Natural killer cell (primary cell): ENCODE data around the gene MEGF6. TPM values are rescaled to one million over a fixed set of nuclear protein-coding genes. Genes with fewer than 3 reads are reported as not detected.

Source experiments
- ATAC-seq, 3 donors: fragments of 150-1000 bp in 2 of 3; fragments of 200-7000 bp in 1 of 3; cut with Tn5 transposase; 1 replicate in 1 of 3; 2 replicates in 2 of 3; pipeline ENCODE4 v1.10.0; 2021; ENCODE audit warnings: mild to moderate bottlenecking in 2 of 3, moderate library complexity in 2 of 3
- DNase-seq, 2 donors: peaks; one replicate each; pipeline versions ENCODE4 v3.0.0 to v3.0.0-alpha.2; 2013 to 2021; ENCODE audit warnings: mixed read lengths in 1 of 2
- H3K27ac ChIP-seq: one replicate; pipeline ENCODE4 v1.5.1; 2013; ENCODE audit warnings: mild to moderate bottlenecking, low read length
- H3K27me3 ChIP-seq: one replicate; pipeline ENCODE4 v1.6.1; 2013; ENCODE audit warnings: low read length; ENCODE audit not compliant: control insufficient read depth, insufficient read depth
- H3K36me3 ChIP-seq: one replicate; pipeline ENCODE4 v1.6.1; 2013; ENCODE audit warnings: low read length; ENCODE audit not compliant: control insufficient read depth, insufficient read depth
- H3K4me1 ChIP-seq: one replicate; pipeline ENCODE4 v1.6.1; 2013; ENCODE audit warnings: low read length; ENCODE audit not compliant: control insufficient read depth, insufficient read depth
- H3K4me3 ChIP-seq: one replicate; pipeline ENCODE4 v1.5.1; 2013; ENCODE audit warnings: low read length
- H3K9me3 ChIP-seq: one replicate; pipeline ENCODE4 v1.6.1; 2013; ENCODE audit warnings: low read length; ENCODE audit not compliant: control insufficient read depth, insufficient read depth
- H3K27ac Mint-ChIP-seq, 2 donors: one replicate each; pipeline ENCODE4 v1.8.0; 2022; ENCODE audit warnings: mild to moderate bottlenecking in 2 of 2, mixed read lengths in 2 of 2, moderate library complexity in 1 of 2
- H3K27me3 Mint-ChIP-seq, 2 donors: one replicate each; pipeline ENCODE4 v1.8.0; 2022; ENCODE audit warnings: low read depth in 2 of 2, mixed read lengths in 2 of 2
- H3K36me3 Mint-ChIP-seq: one replicate; pipeline ENCODE4 v1.8.0; 2022; ENCODE audit warnings: mixed read lengths
- H3K4me1 Mint-ChIP-seq, 2 donors: one replicate each; pipeline ENCODE4 v1.8.0; 2022; ENCODE audit warnings: mixed read lengths in 2 of 2
- H3K4me3 Mint-ChIP-seq: one replicate; pipeline ENCODE4 v1.8.0; 2022; ENCODE audit warnings: mild to moderate bottlenecking, moderate library complexity, mixed read lengths
- H3K9me3 Mint-ChIP-seq, 2 donors: one replicate each; pipeline ENCODE4 v1.8.0; 2022; ENCODE audit warnings: mixed read lengths in 2 of 2
- WGBS: methylation state at CpG from one replicate; pipeline ENCODE4 v1.1.7; 2013; ENCODE audit warnings: missing lambda C conversion rate; ENCODE audit not compliant: insufficient coverage; 5-methylcytosine and 5-hydroxymethylcytosine counted together
- intact Hi-C: fragments of 100-400 bp; cut with micrococcal nuclease; formaldehyde crosslinking; loops from one replicate; pipeline ENCODE4 v1.14.2; 2022
- total RNA-seq, 4 donors: library from RNA; stranded (reverse); fragments of 120-200 nt in 1 of 4; gene quantifications; one replicate each; pipeline versions ENCODE4 v1.2.3 to v1.2.4, GENCODE V29; 2013 to 2022
- TF ChIP-seq, protein P1 (sequence below): fragments of 200-600 bp; IDR thresholded peaks from one replicate; pipeline ENCODE4 v1.8.0; 2022; ENCODE audit warnings: antibody characterized with exemption

Gene MEGF6
- total RNA-seq, 3 donors from 2014 or later (not counting 1 experiment from before 2014, with no cell fraction given): 3.1 to 15.6 (median 5.1) TPM

DNA sequence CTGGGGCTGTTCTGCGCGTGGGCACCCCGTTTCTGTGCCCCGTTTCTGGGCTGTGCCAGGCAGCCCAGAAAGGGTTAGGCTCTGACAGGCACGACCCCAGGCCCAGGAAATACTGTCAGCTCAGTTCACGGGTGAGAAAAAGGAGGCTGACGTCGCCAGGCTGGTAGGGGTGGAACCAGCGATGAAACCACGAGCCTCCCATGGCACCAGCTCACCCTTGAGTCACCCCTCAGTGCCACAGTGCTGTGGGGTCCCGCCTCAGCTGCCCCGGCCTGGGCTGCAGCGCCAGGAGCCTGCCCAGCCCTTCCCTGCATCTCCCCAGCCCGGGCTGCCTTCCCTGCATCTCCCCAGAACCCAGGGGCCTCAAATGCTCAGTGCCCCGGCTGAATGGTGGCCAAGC, 11.5 kb downstream of the MEGF6 start:
- Mint-ChIP-seq H3K9me3 (no peaks in the 10 kb centered on the region), H3K36me3 (no peaks in the 10 kb centered on the region), H3K27me3 (no peaks in the 10 kb centered on the region), H3K4me1 (peaks cover 28 to 42% of the 10 kb centered on the region in 2 donors), H3K27ac (peak overlapping the region; percentile 76 to 93), H3K4me3 (peak overlapping the region; percentile 58)
- TF ChIP-seq, protein P1, sequence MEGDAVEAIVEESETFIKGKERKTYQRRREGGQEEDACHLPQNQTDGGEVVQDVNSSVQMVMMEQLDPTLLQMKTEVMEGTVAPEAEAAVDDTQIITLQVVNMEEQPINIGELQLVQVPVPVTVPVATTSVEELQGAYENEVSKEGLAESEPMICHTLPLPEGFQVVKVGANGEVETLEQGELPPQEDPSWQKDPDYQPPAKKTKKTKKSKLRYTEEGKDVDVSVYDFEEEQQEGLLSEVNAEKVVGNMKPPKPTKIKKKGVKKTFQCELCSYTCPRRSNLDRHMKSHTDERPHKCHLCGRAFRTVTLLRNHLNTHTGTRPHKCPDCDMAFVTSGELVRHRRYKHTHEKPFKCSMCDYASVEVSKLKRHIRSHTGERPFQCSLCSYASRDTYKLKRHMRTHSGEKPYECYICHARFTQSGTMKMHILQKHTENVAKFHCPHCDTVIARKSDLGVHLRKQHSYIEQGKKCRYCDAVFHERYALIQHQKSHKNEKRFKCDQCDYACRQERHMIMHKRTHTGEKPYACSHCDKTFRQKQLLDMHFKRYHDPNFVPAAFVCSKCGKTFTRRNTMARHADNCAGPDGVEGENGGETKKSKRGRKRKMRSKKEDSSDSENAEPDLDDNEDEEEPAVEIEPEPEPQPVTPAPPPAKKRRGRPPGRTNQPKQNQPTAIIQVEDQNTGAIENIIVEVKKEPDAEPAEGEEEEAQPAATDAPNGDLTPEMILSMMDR: no peak
- Histone ChIP-seq H3K27ac (peak overlapping the region; percentile 57), H3K4me3 (no peak overlapping the region), H3K9me3 (no peaks in the 10 kb centered on the region), H3K36me3 (no peaks in the 10 kb centered on the region), H3K4me1 (peaks cover 41% of the 10 kb centered on the region), H3K27me3 (no peaks in the 10 kb centered on the region)
- 42% methylated on average over 15 of the region's 15 CpGs for WGBS
- peak in 1 of 2 donors; percentile 47 for DNase-seq
- ATAC-seq: peak; percentile 54 to 81 (median 79)
- intact Hi-C loops: no loop called here

DNA sequence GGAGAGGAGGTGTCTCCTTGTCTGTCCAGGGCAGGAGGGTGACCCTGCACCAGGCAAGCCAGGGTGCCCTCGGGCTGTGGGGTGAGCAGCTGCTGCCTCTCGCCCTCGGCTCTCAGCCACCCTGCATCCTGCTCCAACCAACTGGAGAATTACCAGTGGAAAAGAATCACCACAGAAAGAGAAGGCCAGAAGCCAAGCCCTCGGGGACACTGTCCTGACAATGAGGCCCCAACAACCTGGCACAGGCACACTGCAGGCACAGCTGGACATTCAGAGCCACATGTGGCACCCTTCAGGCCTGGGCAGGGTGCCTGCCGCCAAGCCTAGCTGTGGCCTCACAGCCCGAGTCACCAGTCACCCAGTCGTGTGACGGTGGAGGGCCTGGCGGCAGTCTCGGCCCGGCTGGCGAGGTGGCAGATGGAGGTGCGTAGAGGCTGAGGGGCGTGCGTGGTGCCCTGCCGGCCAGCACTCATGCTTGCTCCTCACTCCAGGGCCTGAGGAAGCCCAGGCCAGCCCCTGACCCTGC, 12.0 kb downstream of the MEGF6 start:
- Mint-ChIP-seq H3K27ac (peak overlapping the region; percentile 76 to 93), H3K27me3 (no peaks in the 10 kb centered on the region), H3K9me3 (no peaks in the 10 kb centered on the region), H3K36me3 (no peaks in the 10 kb centered on the region), H3K4me1 (peaks cover 28 to 42% of the 10 kb centered on the region in 2 donors), H3K4me3 (peak overlapping the region; percentile 91)
- Histone ChIP-seq H3K4me3 (no peak overlapping the region), H3K27ac (peak overlapping the region; percentile 57), H3K36me3 (no peaks in the 10 kb centered on the region), H3K9me3 (no peaks in the 10 kb centered on the region), H3K4me1 (peaks cover 41% of the 10 kb centered on the region), H3K27me3 (no peaks in the 10 kb centered on the region)
- WGBS: 74% methylated on average over 16 of the region's 16 CpGs
- DNase-seq: peak in 1 of 2 donors; percentile 40
- intact Hi-C loops: no loop called here
- TF ChIP-seq, protein P1: no peak
- ATAC-seq: peak; percentile 27 to 57 (median 44)

DNA sequence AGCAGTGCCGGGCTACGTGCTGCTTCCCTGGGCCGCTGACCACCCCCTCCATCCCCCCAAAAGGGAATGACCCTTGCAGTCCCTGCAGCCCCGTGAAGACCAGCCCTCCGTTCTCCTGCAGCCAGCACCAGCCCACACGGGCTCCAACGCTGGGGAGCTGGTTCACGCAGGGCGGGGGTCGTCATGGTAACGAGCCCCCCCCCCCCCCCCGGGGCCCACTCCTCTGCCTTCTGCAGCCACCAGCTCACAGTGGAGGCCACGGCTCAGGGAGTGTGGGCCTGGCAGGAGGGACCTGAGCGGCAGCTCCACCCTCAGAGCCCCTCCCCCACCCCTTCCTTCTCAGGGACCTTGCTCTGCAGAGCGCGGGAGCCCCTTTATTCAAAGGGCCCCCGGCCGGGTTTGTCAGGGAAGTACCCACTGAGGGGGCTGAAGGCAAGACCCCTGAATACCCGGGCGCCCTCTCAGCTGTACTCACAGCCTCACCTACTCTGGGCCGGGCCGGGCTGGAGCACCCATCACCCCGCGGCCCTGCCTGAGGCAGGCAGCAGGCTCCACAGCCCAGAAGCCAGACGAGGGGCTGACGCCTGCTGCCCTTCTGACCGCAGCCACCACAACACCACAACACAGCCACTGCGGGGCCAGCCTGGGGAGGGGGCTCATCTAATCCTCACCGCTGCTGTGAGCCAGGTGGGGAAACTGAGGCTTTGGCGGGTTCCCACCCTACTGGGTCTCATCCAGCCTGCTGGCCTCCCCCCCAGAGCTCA, 12.6 kb downstream of the MEGF6 start:
- WGBS: 42% methylated on average over 30 of the region's 30 CpGs
- TF ChIP-seq, protein P1: no peak

More for the DNA sequence above, 12.6 kb downstream of the MEGF6 start:
- intact Hi-C loops: no loop called here
- peaks cover 41% of the 10 kb centered on the region for H3K4me1 ChIP-seq
- no peaks in the 10 kb centered on the region for H3K36me3 ChIP-seq
- no peaks in the 10 kb centered on the region for H3K9me3 ChIP-seq
- DNase-seq: no peak
- Mint-ChIP-seq H3K4me1 (peaks cover 28 to 46% of the 10 kb centered on the region in 2 donors), H3K27me3 (no peaks in the 10 kb centered on the region), H3K27ac (peak overlapping the region; percentile 76 to 93), H3K9me3 (no peaks in the 10 kb centered on the region), H3K4me3 (peak overlapping the region; percentile 91), H3K36me3 (no peaks in the 10 kb centered on the region)
- H3K27me3 ChIP-seq: no peaks in the 10 kb centered on the region
- H3K4me3 ChIP-seq: no peak overlapping the region
- ATAC-seq: no peak
- peak overlapping the region; percentile 57 for H3K27ac ChIP-seq
